Fibroblast of peridontal ligament (primary cell): ENCODE data around the gene DNAJC5.
A peak's percentile ranks its signal among the peaks of the same experiment; 100 is the strongest.
"Not testable (repeated sequence)": the region's sequence is repeated elsewhere in the genome, so short reads cannot be mapped to it uniquely, and the experiment has no call there.

Source experiments
- DNase-seq: peaks from one replicate; pipeline ENCODE4 v3.0.0-alpha.2; 2010; ENCODE audit errors: extremely low read depth

The DNAJC5 gene

DNA sequence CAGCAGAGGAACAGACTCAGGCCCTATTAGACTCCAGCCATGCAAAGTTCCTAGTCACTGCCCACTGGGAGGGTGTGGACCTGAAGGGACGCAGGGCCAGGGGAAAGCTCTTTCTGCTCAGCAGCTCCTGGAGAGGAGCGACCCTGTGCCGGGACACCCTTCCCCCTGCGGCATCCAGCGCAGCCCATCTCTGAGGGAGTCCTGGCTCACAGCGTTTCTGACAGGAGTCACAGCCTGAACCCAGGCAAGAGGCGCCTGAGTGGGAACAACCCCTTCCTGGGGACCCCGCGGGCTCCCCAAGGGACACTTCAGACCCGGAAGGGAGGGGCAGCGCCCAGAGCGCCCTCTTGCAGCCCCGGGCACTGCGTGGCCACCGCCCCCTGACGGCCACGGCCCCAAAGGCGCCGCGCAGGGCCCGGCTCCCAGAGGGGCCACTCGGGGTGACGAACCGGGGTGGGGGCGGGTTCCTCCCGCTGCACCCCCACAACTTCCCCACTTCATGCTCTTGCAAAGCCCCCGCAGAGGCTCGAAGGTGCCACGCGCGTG is 60.4 kb downstream of the DNAJC5 start:
- DNase-seq: no peak

DNA sequence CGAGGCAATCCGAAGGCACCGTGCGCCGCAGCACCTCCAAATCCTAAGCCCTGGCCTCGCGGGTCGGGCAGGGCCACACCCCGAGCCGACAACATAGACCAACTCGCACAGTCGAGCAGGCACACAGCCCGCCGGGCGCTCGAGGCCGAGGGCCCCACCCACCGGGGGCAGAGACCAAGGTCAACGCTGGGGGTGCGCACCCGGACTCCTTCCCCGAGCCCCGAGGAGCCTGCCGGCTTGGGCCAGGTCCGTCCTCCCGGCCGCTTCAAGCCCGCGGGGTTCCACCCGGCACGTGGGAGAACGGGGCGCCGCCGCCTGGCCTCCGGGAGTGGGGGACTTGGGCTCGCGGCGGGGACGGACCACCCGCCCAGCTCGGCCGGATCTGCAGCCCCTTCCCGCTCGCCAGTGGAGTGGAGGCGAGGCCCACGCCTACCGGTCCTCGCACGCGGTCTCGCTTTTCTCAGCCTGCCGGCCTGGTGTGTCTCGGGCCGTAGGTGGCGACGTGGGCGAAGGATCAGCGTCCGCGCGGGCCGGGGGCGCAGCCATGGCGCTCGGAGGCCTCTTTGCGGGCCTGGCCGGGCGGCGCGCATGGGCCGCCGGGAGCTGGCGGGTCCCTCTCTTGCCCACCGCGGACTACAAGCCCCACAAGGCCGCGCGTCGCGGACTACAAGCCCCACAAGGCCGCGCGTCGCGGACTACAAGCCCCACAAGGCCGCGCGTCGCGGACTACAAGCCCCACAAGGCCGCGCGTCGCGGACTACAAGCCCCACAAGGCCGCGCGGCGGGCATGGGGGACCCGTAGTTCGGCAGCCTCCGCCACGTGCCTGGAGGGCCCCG is 61.1 kb downstream of the DNAJC5 start, which contains the start of gene UCKL1:
UCKL1 (minus strand) TSS at position 590 of the 837 bp plus-strand sequence; CDS start at position 546, 44 bp downstream.
- peak; percentile 88 for DNase-seq

DNA sequence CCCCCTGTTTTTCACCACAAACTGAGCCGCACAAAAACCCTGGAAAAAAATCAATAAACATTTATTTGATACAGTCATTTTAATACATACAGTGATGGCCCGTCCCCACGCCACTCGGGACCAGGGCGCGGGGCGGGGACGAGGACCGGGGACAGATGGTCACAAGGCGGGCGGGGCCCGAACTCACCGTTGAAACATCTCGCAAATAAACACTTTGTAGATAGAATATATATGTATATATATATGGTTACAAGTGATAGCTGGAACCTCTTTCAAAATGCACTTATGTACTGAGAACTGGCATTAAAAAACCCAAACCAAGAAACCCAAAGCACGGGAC is 61.7 kb downstream of the DNAJC5 start:
- no peak for DNase-seq

DNA sequence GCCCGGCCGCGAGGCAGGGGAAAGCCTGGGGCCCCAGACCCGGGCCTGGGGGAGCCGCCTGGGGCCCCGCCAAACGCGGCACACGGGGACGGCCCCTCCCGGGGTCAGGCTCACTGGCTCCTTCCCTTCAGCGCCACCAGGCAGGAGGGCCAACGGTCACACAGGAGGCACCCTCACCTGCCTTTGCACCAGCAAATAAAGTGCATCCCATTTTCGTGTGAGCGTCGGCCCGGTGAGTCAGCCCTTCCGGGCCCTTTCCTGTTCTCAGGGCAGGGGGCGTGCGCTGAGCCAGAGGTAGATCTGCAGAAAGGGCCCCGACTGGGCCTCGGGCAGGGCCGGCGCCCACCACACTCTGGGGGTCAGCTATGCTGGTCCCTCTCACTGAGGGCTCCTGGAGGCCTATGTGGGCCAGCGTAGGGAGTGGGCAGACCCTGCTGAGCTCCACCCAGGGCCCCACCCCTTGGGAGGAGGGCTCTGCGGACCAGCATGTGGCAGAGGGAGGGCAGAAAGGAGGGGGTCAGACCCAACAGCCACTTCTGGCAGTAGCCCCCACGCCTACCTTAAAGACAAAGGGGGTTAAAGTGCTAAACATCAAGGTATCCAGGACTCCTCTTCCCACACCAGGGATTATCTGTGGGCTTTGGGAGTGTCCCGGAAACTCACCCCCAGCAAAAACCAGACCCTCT is 62.2 kb downstream of the DNAJC5 start:
- DNase-seq: peak; percentile 58

DNA sequence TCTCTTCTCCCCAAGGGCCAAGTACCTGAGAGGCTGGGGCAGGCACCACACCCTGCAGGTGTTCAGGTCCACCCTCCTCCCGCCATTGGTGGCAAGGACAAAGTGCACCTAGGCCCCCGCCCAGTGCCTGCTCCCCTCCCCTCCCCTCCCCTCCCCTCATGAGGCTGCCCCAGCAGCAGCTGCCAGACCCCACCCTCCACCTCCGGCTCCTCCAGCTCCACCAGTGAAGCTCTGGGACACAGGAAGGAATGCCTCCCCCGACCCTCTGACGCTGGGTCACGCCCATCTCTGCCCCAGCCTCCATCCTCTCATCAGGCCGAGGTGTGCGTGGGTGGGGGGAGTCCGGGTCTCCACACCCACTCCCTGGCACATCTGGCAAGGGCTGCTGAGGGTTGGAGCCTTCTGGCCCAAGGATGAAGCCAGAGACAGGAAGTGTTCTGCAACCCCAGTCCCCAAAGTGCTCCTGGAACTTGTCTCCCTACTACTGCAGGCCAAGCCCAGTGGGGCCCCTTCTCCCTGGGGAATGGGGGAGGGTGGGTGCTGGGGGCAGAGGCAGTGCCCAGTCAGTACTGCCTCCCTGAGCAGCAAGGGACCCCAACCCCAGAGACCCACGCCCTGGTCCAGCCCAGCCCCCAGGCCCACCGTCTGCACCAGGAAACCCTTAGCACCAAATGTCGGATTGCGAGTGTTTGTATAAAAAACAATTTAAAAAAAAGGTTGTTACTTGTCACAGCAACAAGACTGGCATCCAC is 62.9 kb downstream of the DNAJC5 start:
- no peak for DNase-seq

DNA sequence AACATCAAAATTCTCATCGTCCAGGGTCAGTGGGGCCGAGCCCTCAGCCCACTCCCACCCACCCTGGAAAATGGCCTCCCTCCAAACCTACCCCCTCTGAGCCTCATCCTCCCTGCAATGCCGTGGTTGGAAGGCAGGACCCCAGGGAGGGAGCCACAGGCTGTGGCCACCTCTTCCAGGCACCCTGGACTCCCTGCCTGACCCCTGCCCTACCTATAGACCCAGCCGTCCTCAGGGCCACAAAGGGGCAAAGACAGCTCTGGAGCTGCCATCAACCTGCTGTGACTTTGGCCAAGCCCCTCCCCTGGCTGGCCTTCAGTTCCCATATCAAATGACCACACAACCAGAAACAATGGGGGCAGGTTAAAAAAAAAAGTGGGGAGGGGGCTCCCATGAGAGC is 63.5 kb downstream of the DNAJC5 start:
- DNase-seq: no peak

DNA sequence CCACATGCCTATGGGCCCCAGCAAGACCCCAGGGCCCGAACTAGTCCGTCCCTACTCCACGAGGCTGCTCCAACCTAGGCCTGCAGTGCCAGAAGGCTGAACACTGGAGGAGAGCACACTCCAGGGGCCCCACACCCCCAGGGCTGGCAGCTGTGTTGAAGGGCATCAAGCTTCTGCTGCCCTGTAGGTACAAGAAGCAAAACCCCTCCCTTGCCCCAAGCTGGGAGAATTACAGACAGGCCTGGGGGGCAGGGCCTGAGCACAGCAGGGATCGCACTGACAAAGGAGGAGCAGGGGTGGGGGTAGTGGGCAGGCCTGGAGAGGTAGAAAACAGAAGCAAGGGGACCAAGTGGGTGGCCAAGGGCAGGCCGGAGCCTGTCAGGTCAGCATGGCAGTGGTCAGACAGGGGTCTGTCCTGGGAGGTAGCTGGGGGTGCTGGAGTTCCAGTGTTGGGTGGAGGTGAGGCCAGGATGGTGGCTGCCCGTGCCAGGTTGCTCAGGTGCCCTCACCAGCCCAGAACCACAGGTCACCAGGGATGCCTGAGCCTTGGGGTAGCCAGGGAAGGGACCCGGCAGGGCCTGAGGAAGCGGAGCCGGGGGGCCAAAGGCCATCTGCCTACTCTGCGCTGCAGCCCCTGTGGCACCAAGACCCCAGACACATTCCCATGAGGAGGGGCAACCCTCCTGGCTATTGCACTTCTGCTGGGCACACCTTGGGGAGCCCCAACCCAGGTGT is 64.2 kb downstream of the DNAJC5 start:
- DNase-seq: no peak

DNA sequence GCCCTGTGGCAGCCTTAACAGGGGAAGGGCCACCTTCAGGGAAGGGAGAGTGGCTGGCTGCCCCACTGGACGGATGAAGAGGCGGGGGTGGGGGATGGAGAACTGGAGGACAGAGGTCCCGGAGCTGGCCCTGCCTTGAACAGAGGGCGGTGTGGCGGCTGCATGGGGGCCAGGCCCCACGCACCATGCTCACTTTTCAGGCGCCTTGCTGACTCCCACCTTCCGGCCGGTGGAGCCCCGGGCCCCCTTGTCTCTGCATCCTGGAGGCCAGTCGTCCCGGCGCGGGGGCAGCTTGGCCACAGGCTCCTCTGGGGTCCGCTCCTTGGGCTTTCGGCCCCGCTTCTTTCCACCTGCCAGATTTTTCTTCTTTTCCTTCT is 64.8 kb downstream of the DNAJC5 start:
- DNase-seq: no peak

DNA sequence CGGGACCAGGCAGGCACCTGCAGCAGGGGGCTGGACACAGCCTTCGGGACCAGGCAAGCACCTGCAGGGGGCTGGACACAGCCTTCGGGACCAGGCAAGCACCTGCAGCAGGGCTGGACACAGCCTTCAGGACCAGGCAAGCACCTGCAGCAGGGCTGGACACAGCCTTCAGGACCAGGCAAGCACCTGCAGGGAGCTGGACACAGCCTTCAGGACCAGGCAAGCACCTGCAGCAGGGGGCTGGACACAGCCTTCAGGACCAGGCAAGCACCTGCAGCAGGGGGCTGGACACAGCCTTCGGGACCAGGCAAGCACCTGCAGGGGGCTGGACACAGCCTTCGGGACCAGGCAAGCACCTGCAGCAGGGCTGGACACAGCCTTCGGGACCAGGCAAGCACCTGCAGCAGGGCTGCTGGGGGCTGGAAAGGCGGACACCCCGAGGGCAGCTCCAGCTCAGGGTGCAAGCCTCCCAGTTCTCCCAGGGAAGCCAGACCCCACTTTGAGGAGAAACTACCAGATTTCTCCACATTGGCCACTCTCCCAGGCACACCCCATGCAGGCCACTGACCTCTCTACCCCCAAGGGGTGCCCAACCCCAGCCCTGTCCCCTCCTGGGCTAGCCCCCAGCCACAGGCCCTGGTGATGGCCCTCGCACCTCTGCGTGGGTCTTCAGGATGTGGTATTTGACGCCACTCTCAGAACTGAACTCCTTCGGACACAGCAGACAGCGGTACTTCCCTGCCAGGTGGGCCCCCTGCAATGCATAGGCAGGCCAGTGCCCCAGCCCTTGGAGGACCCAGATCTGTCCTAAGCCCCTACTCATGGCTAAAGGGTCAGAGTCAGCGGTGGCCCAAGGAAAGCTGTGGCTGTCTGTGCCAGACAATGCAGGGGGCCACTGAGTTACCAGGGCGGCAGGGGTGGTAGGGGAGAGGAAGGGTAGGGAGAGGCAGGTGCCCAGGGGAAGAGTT is 66.0 kb downstream of the DNAJC5 start:
- not testable (repeated sequence) for DNase-seq

DNA sequence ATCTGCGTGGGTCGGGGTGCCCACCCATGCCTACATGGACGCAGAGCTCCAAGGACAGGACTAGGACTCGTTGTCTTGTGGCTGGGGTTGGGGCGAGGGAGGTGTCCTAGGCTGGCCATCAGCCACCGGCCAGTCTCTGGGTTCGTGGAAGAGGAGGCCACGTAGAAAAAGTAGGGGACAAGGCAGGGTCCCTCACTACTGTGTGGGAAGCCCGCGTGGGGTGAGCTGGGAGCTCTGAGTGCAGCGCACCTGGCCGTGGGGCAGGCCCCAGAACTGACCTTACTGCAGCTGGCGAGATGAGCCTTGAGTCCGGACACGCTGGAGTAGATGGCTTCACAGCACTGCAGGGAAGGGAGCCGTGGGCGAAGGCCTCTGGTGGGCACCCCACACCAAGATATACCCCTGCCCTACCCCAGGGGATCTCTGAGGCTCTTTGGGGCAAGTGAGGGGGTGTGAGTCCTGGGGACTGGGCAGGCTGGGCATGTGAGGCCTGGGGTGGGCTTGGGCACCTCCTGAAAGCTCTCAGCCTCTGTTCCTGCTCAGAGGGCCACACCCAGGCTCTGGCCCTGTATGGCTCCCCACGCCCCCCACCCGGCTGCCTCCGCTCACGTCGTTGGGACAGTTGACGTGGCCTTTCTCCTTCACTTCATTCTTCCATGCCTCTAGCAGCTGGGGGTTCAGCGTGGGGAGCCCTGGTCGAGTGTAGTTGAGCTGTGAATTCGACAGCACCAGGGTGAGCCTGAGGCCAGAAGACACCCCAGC is 66.9 kb downstream of the DNAJC5 start:
- DNase-seq: no peak

DNA sequence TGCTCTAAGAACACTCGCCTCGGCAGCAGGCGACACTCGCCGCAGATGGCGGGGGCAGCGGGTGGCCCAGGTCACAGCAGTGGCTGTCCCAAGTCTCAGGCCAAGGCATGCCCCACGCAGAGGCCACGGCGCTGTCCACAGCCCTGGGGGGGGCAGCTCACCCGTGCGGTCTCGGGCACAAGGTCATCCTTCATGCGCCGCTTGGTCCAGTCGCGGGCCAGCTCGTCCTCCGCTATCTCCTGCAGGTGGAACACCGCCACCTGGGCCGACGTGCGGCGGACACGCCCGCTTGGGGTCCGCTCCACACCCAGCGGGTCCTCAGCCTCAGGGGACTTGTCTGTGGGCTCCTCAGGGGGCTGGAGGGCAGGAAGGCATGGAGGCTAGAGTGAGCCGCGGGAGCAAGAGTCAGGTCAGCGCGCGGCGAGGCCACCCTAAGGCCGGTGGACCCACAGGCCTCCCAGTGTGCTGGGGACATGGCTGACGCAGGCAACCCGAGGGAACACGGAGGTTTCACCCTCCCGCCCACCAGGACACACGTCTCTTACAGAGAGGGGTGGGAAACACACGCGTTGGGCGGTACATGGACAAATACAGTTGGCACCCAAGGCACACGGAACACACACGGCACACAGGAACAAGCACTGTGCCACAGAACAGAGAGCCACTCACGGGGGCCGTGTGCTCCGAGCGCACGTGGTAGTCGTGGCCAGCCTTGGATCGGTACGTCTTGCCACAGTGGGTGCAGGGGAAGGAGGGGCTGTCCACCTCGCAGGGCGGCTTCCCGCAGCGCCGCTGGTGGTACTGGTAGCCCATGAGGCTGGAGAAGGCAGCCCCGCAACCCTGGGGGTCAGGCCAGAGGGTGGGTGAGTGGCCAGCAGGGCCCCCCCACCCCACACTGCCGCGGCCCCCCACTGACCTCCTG is 67.8 kb downstream of the DNAJC5 start:
- DNase-seq: no peak

DNA sequence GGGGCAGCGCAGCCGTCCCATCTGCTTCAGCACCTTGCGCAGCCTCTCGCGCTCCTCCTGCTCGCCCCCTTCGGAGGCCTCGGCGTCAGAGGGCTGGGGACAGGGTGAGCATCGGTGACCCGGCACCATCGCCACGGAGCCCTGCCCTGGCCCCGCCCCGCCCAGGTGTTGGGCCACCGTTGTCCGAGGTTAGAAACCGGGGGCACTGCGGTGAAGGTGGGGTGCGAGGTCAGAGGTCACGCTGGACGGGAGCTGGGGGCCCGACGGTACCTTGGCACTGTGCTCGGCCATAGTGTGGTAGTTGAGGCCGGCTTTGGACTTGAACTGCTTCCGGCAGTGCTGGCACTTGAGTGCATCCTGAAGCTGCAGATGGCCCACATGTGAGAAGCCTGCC is 68.4 kb downstream of the DNAJC5 start:
- no peak for DNase-seq

DNA sequence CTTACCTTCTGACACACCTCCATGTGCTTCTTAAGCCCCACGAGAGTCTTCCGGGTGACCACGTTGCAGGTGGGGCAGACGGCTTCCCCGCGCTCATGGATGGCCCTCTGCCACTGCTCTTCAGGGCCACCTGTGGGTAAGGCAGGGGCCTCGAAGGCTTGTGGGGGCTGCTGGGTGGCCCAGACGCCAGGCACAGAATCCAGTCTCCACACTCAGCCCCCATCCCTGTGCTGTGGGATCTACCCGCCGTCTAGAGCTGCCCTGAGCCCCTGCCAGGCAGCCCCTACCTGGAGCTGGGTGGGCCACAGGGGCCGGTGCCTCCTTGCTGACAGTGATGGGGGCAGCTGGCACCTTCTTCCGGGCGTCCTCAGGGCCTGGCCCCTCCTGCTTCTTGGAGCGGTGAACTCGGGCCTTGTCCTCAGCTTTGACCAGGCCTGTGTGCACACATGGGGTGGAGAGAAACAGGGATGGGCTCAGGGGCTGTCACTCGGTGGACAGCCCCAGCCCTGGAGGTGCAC is 68.9 kb downstream of the DNAJC5 start:
- DNase-seq: no peak

DNA sequence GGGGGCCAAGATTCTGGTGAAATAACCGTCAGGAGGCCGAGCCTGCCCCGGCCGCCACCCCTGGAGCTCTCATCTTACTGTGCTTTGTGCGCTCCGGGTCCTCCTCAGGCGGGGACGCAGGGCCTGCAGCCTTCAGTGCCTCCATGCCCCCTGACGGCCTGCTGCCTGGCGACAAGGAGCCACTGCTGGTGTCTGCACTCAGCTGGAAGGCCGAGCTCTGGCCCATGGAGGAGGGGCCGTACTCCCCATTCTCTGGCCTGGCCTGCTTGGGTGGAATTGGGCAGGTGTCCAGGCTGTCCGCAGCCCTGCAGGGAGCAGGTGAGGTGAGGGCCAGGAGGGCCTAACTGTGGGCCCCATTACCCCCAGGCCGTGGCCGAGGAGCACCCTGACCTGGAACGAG is 69.5 kb downstream of the DNAJC5 start:
- no peak for DNase-seq

DNA sequence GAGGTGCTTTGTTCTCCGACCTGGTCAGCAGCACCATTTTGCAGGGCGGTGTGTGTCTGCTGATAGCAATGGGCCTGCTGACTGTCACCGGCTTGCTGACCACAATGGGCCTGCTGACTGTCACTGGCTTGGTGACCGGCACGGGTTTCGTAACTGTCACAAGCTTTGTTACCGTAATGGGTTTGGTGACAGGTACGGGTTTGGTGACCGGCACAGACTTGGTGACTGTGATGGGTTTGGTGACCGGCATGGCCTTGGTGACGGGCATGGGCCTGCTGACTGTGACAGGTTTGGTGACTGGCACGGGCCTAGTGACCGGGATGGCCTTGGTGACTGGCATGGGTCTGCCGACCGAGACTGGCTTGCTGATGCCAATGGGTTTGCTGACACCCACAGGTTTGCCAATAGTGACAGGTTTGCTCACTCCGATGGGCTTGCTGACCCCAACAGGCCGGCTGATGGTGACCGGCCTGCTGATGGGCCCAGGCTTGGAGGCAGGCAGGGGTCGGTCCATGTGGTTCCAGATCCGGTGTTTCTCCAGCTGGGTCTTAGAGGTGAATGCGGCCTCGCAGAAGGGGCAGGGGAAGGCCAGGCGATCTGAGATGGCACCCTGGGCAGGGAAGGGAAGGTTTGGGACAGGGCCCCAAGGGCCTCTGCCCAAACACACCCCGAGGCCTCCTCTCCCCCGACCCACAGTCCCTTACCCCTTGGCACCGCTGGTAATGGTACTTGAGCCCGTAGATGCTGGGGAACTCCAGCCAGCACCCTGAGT is 71.4 kb downstream of the DNAJC5 start:
- DNase-seq: no peak

DNA sequence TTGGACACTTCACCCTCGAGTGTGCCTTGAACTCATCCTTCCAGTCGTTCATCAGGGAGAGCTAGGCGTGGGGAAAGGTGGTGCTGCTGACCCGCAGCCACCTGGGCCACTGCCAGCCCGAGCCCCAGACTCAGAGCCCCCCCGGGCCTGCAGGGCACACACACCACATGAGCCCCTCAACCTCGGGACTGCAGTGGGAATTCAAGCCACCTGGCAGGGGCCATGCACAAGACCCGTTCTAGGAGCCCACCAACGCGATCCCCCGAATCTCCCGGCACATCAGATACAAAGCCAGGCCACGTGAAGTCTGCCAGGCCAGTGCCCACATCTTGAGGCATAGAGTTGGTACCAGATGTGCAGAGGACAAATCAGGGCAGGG is 72.0 kb downstream of the DNAJC5 start:
- DNase-seq: no peak

DNA sequence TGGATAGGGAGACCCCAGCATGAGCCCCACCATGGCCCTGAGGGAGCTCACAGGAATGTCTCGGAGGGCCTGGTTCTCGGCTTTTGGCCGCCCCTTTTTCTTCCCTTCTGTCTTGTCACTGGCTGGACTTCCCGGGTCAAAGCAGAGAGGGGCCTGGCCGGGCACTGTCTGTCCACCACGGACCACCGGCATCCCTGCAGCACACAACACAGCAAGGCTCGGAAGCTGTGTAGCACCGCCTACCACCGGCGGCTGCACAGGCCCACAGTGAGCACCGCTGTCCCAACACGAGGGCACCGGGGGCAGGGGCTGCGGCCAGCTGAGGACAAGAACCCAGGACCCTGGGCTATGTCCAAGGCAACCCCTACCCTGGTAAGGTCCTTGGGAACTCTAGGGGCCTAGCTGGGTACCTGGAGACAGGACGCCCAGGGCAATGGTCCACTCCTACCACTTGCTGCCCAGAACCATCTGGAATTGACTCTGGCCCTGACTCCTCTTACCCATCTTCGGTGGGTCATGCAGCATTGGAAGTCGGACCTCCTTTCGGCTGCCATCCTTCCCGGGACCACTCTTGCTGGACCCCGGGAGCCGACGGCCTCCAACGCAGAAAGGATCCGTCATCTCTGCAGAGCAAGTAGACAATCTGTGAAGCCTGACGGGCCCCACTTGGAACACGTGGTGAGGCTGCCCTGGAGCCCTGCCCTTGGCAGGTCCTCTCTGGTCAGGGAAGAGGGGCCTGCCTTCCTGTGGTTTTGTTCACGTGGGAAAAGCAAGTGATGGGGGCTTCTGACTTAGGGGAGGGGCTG is 72.6 kb downstream of the DNAJC5 start:
- DNase-seq: no peak
